ENCODE results near the gene TRIM59. TPM values are rescaled to one million over a fixed set of nuclear protein-coding genes. Genes with fewer than 3 reads are reported as not detected.

Gene TRIM59
- total and polyA plus RNA-seq, 10 of the 15 experiments (the other 5 are each of a cell fraction or from before 2014, with no cell fraction given) = 14.4 to 105 (median 33.3) TPM

GRCh38 chr3:160417311-160417710 is 32.3 kb downstream of the TRIM59 start:
- Histone ChIP-seq H3K36me3 (ENCODE audit: control insufficient read depth in 2 of 2, insufficient read depth in 2 of 2, low read length in 1 of 2) (peaks cover 8 to 28% of the 10 kb centered on the region in 2 experiments), H3K79me2 (ENCODE audit: control insufficient read depth, insufficient read depth, low read length) (peaks cover 16% of the 10 kb centered on the region), H3K4me3 (no peak overlapping the region), H4K20me1 (ENCODE audit: control insufficient read depth, insufficient read depth) (no peaks in the 10 kb centered on the region), H3K4me1 (ENCODE audit: control insufficient read depth, insufficient read depth, low read length) (no peaks in the 10 kb centered on the region), H3K9me3 (replicated peaks; ENCODE audit: control insufficient read depth, insufficient read depth, low read length) (no peaks in the 10 kb centered on the region), H3K4me2 (ENCODE audit: control insufficient read depth, insufficient read depth) (no peak overlapping the region), H3K27ac (ENCODE audit: control insufficient read depth, insufficient read depth) (no peak overlapping the region), H2AFZ (ENCODE audit: control insufficient read depth, low read depth, low read length) (no peak overlapping the region), H3K9ac (ENCODE audit: control insufficient read depth, insufficient read depth, low read length) (no peak overlapping the region), H3K27me3 (replicated peaks in 1 of 2; ENCODE audit: control insufficient read depth in 2 of 2, insufficient read depth in 2 of 2, low read length in 1 of 2) (no peaks in the 10 kb centered on the region)
- FAIRE-seq = no peak
- no peak for ATAC-seq
- 99% methylated on average over 3 of the region's 3 CpGs for WGBS (ENCODE audit: insufficient coverage, insufficient replicate concordance, low lambda C conversion rate, missing lambda C conversion rate)
- ChIA-PET RAD21 (ENCODE audit: unreplicated experiment) (interaction anchor here (0.8 to 1.5 kb wide), 3 partner anchors 254 to 533 kb away, joined by 3 read pairs; no protein-coding TSS in a partner anchor), POLR2A (interaction anchor here (0.9 to 1.3 kb wide), 2 partner anchors 8 to 32 kb away, joined by 3 to 6 read pairs; partner anchors contain the start of gene TRIM59), SMC1A (ENCODE audit: uncharacterized antibody, unreplicated experiment) (interaction anchor here (1.5 to 10.7 kb wide), 6 partner anchors 9 to 31 kb away, joined by 4 to 73 read pairs (median 5); partner anchors contain the start of gene TRIM59), CTCF (interaction anchor here (0.7 to 2.7 kb wide), 5 partner anchors 9 to 428 kb away, joined by 3 to 10 read pairs (median 3); partner anchors contain the start of gene IL12A)
- no TSS peak for BruUV-seq (replicated peaks)
- TF ChIP-seq MXI1 (IDR thresholded peaks at IDR 0.05; ENCODE audit: low read depth, low read length) = no peak
- no peak for TF ChIP-seq YY1 (IDR thresholded peaks at IDR 0.05; ENCODE audit: low read depth, low read length)
- no peak for DNase-seq (ENCODE audit: low read depth, low spot score)
- in situ Hi-C loops (cut with MboI) = loop anchor here (10.0 kb wide), 1 partner anchor 393 kb away; no protein-coding TSS in a partner anchor
- intact Hi-C loops (cut with micrococcal nuclease; ENCODE audit: unreplicated experiment) = no loop called here

GRCh38 chr3:160413613-160414248 is 35.9 kb downstream of the TRIM59 start:
- no peak overlapping the region for H2AFZ ChIP-seq (ENCODE audit: control insufficient read depth, low read depth, low read length)
- CTCF ChIA-PET = interaction anchor here (0.6 to 5.2 kb wide), 35 partner anchors 10 to 583 kb away, joined by 3 to 45 read pairs (median 4); partner anchors contain the start of gene TRIM59
- no TSS peak for BruUV-seq (replicated peaks)
- 33% methylated on average over 3 of the region's 3 CpGs for WGBS (ENCODE audit: insufficient coverage, insufficient replicate concordance, low lambda C conversion rate, missing lambda C conversion rate)
- peaks cover 7 to 17% of the 10 kb centered on the region in 2 experiments for H3K36me3 ChIP-seq (ENCODE audit: control insufficient read depth in 2 of 2, insufficient read depth in 2 of 2, low read length in 1 of 2)
- intact Hi-C loops (cut with micrococcal nuclease; ENCODE audit: unreplicated experiment) (loop anchor here (1.0 to 5.0 kb wide), 3 partner anchors 250 to 526 kb away; no protein-coding TSS in a partner anchor), in situ Hi-C loops (cut with MboI) (loop anchor here (5.0 to 10.0 kb wide), 2 partner anchors 251 to 389 kb away; no protein-coding TSS in a partner anchor)
- peaks cover 40% of the 10 kb centered on the region for H3K79me2 ChIP-seq (ENCODE audit: control insufficient read depth, insufficient read depth, low read length)
- H3K4me2 ChIP-seq (ENCODE audit: control insufficient read depth, insufficient read depth) = no peak overlapping the region
- TF ChIP-seq ZNF384 (IDR thresholded peaks at IDR 0.05; ENCODE audit: borderline replicate concordance, low read depth, low read length) (peak; percentile 88), SMC3 (IDR thresholded peaks at IDR 0.05; ENCODE audit: borderline replicate concordance, low read length) (peak; percentile 61; the same call in 1 of the 2 replicates), JUND (IDR thresholded peaks at IDR 0.05; ENCODE audit: low read depth, low read length) (no peak), KDM1A (IDR thresholded peaks at IDR 0.05; ENCODE audit: borderline replicate concordance) (no peak), RAD51 (IDR thresholded peaks at IDR 0.05) (0 out of 2 replicates have a peak, but pooled peaks have one; percentile 7), SPI1 (IDR thresholded peaks at IDR 0.05; ENCODE audit: borderline replicate concordance, insufficient read depth, low read depth, low read length) (peak; percentile 23; the same call in 1 of the 2 replicates), CTCF (IDR thresholded peaks at IDR 0.05 in 2 of 3, conservative IDR thresholded peaks at IDR 0.05 in 1 of 3; ENCODE audit: control insufficient read depth in 2 of 3, extremely low read depth in 1 of 3, insufficient read depth in 1 of 3, low read depth in 3 of 3, low read length in 3 of 3) (peak; percentile 77 to 83 (median 82)), RAD21 (IDR thresholded peaks at IDR 0.05; ENCODE audit: insufficient read depth, low read depth, low read length) (peak; percentile 93)
- POLR2A ChIA-PET = interaction anchor here (0.7 to 1.4 kb wide), 4 partner anchors 10 to 207 kb away, joined by 3 read pairs; partner anchors contain the start of gene TRIM59
- DNase-seq (ENCODE audit: low read depth, low spot score) = peak; percentile 19
- H3K9ac ChIP-seq (ENCODE audit: control insufficient read depth, insufficient read depth, low read length) = no peak overlapping the region
- ATAC-seq = peak; percentile 72
- no peaks in the 10 kb centered on the region for H4K20me1 ChIP-seq (ENCODE audit: control insufficient read depth, insufficient read depth)
- no peaks in the 10 kb centered on the region for H3K27me3 ChIP-seq (replicated peaks in 1 of 2; ENCODE audit: control insufficient read depth in 2 of 2, insufficient read depth in 2 of 2, low read length in 1 of 2)
- no peak for FAIRE-seq
- H3K27ac ChIP-seq (ENCODE audit: control insufficient read depth, insufficient read depth) = no peak overlapping the region
- no peak overlapping the region for H3K4me3 ChIP-seq
- H3K4me1 ChIP-seq (ENCODE audit: control insufficient read depth, insufficient read depth, low read length) = no peaks in the 10 kb centered on the region
- RAD21 ChIA-PET (ENCODE audit: unreplicated experiment) = interaction anchor here (0.9 to 4.0 kb wide), 12 partner anchors 11 to 528 kb away, joined by 3 to 29 read pairs (median 8); partner anchors contain the start of genes IL12A and SMC4
- SMC1A ChIA-PET (ENCODE audit: uncharacterized antibody, unreplicated experiment) = interaction anchor here (1.0 to 10.7 kb wide), 13 partner anchors 10 to 529 kb away, joined by 3 to 73 read pairs (median 7); partner anchors contain the start of gene TRIM59
- no peaks in the 10 kb centered on the region for H3K9me3 ChIP-seq (replicated peaks; ENCODE audit: control insufficient read depth, insufficient read depth, low read length)
